ENCODE data around the gene VSTM4. TPM values are rescaled to one million over a fixed set of nuclear protein-coding genes. Genes with fewer than 3 reads are reported as not detected.

VSTM4 gene
- total RNA-seq, 1 donor, result 10.1 TPM

- H3K9me3 ChIP-seq (ENCODE audit: low read depth, low read length), result no peaks in the 10 kb centered on the region
- H3K4me1 ChIP-seq (ENCODE audit: insufficient read depth, low read length), result peaks cover 18% of the 10 kb centered on the region
- TF ChIP-seq CTCF (IDR thresholded peaks at IDR 0.05; ENCODE audit: extremely low read depth, low read depth, low read length), result no peak
- no peak for DNase-seq (ENCODE audit: insufficient read length, low spot score, missing footprints)
- H4K20me1 ChIP-seq (ENCODE audit: insufficient read depth, low read length), result no peaks in the 10 kb centered on the region
- H3K27ac ChIP-seq (ENCODE audit: low read depth, low read length), result no peak overlapping the region
- no peak overlapping the region for H3K4me2 ChIP-seq (ENCODE audit: insufficient read depth, low read length)
- no peaks in the 10 kb centered on the region for H3K79me2 ChIP-seq (ENCODE audit: insufficient read depth, low read length)
- no peaks in the 10 kb centered on the region for H3K36me3 ChIP-seq (ENCODE audit: insufficient read depth, low read length)
- no peak overlapping the region for H3K4me3 ChIP-seq (ENCODE audit: insufficient read depth, low read length)
- H2AFZ ChIP-seq (ENCODE audit: low read length), result no peak overlapping the region
- no peaks in the 10 kb centered on the region for H3K27me3 ChIP-seq (ENCODE audit: insufficient read depth, low read length)
Measured at GRCh38 chr10:49162761-49163310, 47.5 kb upstream of the VSTM4 start.

GRCh38 chr10:49162063-49162462 lies 46.7 kb upstream of the VSTM4 start:
- H4K20me1 ChIP-seq (ENCODE audit: insufficient read depth, low read length), result no peaks in the 10 kb centered on the region
- no peak for DNase-seq (ENCODE audit: insufficient read length, low spot score, missing footprints)
- no peaks in the 10 kb centered on the region for H3K27me3 ChIP-seq (ENCODE audit: insufficient read depth, low read length)

GRCh38 chr10:49161411-49161997 lies 46.2 kb upstream of the VSTM4 start:
- no peaks in the 10 kb centered on the region for H4K20me1 ChIP-seq (ENCODE audit: insufficient read depth, low read length)
- H3K36me3 ChIP-seq (ENCODE audit: insufficient read depth, low read length), result no peaks in the 10 kb centered on the region
- DNase-seq (ENCODE audit: insufficient read length, low spot score, missing footprints), result peak; percentile 69
- no peak overlapping the region for H2AFZ ChIP-seq (ENCODE audit: low read length)
- no peaks in the 10 kb centered on the region for H3K79me2 ChIP-seq (ENCODE audit: insufficient read depth, low read length)
- H3K27ac ChIP-seq (ENCODE audit: low read depth, low read length), result no peak overlapping the region
- no peak overlapping the region for H3K4me2 ChIP-seq (ENCODE audit: insufficient read depth, low read length)
- H3K4me3 ChIP-seq (ENCODE audit: insufficient read depth, low read length), result no peak overlapping the region
- no peaks in the 10 kb centered on the region for H3K27me3 ChIP-seq (ENCODE audit: insufficient read depth, low read length)
- H3K4me1 ChIP-seq (ENCODE audit: insufficient read depth, low read length), result peaks cover 18% of the 10 kb centered on the region
- peak; percentile 52 for TF ChIP-seq CTCF (IDR thresholded peaks at IDR 0.05; ENCODE audit: extremely low read depth, low read depth, low read length)
- H3K9me3 ChIP-seq (ENCODE audit: low read depth, low read length), result no peaks in the 10 kb centered on the region

More at GRCh38 chr10:49162063-49162462, 46.7 kb upstream of the VSTM4 start:
- peaks cover 18% of the 10 kb centered on the region for H3K4me1 ChIP-seq (ENCODE audit: insufficient read depth, low read length)
- no peak overlapping the region for H3K4me3 ChIP-seq (ENCODE audit: insufficient read depth, low read length)
- H2AFZ ChIP-seq (ENCODE audit: low read length), result no peak overlapping the region
- no peak overlapping the region for H3K4me2 ChIP-seq (ENCODE audit: insufficient read depth, low read length)
- H3K36me3 ChIP-seq (ENCODE audit: insufficient read depth, low read length), result no peaks in the 10 kb centered on the region
- no peak overlapping the region for H3K27ac ChIP-seq (ENCODE audit: low read depth, low read length)
- TF ChIP-seq CTCF (IDR thresholded peaks at IDR 0.05; ENCODE audit: extremely low read depth, low read depth, low read length), result no peak
- H3K79me2 ChIP-seq (ENCODE audit: insufficient read depth, low read length), result no peaks in the 10 kb centered on the region
- H3K9me3 ChIP-seq (ENCODE audit: low read depth, low read length), result no peaks in the 10 kb centered on the region

GRCh38 chr10:49160814-49161213 lies 45.5 kb upstream of the VSTM4 start:
- Histone ChIP-seq H3K4me3 (ENCODE audit: insufficient read depth, low read length) (no peak overlapping the region), H3K4me1 (ENCODE audit: insufficient read depth, low read length) (peaks cover 18% of the 10 kb centered on the region), H3K27ac (ENCODE audit: low read depth, low read length) (no peak overlapping the region), H3K9me3 (ENCODE audit: low read depth, low read length) (no peaks in the 10 kb centered on the region), H2AFZ (ENCODE audit: low read length) (no peak overlapping the region), H4K20me1 (ENCODE audit: insufficient read depth, low read length) (no peaks in the 10 kb centered on the region), H3K27me3 (ENCODE audit: insufficient read depth, low read length) (no peaks in the 10 kb centered on the region), H3K36me3 (ENCODE audit: insufficient read depth, low read length) (no peaks in the 10 kb centered on the region), H3K4me2 (ENCODE audit: insufficient read depth, low read length) (no peak overlapping the region), H3K79me2 (ENCODE audit: insufficient read depth, low read length) (no peaks in the 10 kb centered on the region)
- no peak for TF ChIP-seq CTCF (IDR thresholded peaks at IDR 0.05; ENCODE audit: extremely low read depth, low read depth, low read length)
- no peak for DNase-seq (ENCODE audit: insufficient read length, low spot score, missing footprints)
